C4-2B (cell line): ENCODE data around the gene C21orf58.

Experiments used
- H3K27ac ChIP-seq: fragments of 450-650 bp; 2 replicates; pipeline ENCODE4 v1.5.1; 2017
- ZFX ChIP-seq: fragments of 450-650 bp; IDR thresholded peaks from 2 replicates; pipeline ENCODE4 v1.6.1; 2017
- TF ChIP-seq, protein P1 (sequence below): fragments of 450-650 bp; conservative IDR thresholded peaks from 2 replicates; pipeline ENCODE4 v1.5.1; 2017; ENCODE audit warnings: mild to moderate bottlenecking

The C21orf58 gene

DNA sequence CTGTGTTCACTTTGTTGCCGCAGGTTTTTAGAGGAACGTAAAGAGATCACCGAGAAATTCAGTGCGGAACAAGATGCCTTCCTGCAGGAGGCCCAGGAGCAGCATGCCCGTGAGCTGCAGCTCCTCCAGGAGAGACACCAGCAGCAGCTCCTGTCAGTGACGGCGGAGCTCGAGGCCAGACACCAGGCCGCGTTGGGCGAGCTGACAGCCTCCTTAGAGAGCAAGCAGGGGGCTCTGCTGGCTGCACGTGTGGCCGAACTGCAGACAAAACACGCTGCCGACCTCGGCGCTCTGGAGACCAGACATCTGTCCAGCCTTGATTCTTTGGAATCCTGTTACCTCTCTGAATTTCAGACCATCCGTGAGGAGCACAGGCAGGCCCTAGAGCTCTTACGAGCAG lies 42.9 kb upstream of the C21orf58 start:
- no peak overlapping the region for H3K27ac ChIP-seq
- TF ChIP-seq ZFX: no peak
- TF ChIP-seq, protein P1, sequence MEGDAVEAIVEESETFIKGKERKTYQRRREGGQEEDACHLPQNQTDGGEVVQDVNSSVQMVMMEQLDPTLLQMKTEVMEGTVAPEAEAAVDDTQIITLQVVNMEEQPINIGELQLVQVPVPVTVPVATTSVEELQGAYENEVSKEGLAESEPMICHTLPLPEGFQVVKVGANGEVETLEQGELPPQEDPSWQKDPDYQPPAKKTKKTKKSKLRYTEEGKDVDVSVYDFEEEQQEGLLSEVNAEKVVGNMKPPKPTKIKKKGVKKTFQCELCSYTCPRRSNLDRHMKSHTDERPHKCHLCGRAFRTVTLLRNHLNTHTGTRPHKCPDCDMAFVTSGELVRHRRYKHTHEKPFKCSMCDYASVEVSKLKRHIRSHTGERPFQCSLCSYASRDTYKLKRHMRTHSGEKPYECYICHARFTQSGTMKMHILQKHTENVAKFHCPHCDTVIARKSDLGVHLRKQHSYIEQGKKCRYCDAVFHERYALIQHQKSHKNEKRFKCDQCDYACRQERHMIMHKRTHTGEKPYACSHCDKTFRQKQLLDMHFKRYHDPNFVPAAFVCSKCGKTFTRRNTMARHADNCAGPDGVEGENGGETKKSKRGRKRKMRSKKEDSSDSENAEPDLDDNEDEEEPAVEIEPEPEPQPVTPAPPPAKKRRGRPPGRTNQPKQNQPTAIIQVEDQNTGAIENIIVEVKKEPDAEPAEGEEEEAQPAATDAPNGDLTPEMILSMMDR: no peak

DNA sequence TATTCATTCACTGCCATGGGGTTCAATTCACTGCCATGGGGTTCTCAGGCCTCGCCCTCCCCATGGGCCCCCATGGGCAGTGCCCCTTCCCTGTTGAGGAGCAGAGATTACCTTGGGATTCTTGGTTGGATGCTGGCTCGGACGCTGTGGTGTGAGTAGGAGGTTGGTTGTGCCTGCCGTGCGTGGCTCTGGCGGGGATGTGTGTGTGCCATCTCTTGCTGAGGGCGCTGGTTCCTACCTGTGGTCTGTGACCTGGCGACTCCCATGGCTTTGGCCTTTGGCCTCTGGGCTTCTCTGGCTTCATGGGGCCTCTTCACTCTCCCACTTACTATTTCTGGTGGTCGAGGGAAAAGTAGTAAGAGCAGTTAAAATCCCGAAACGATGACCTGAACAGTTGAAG lies 42.4 kb upstream of the C21orf58 start:
- no peak overlapping the region for H3K27ac ChIP-seq
- TF ChIP-seq ZFX: no peak
- TF ChIP-seq, protein P1: no peak

DNA sequence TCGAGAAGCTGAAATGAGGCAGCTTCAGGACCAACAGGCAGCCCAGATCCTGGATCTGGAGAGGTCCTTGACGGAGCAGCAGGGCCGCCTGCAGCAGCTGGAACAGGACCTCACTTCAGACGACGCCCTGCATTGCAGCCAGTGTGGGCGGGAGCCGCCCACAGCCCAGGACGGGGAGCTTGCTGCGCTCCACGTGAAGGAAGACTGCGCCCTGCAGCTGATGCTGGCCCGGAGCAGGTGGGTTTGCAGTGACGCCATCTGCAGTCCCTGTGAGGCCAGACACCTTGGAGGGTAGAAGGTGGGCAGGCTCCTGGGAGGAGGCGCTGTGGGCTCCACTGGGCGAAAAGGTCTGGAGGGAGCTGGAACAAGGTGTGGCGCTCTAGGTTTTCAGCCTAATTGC lies 40.0 kb upstream of the C21orf58 start:
- H3K27ac ChIP-seq: no peak overlapping the region
- TF ChIP-seq, protein P1: no peak
- no peak for TF ChIP-seq ZFX

DNA sequence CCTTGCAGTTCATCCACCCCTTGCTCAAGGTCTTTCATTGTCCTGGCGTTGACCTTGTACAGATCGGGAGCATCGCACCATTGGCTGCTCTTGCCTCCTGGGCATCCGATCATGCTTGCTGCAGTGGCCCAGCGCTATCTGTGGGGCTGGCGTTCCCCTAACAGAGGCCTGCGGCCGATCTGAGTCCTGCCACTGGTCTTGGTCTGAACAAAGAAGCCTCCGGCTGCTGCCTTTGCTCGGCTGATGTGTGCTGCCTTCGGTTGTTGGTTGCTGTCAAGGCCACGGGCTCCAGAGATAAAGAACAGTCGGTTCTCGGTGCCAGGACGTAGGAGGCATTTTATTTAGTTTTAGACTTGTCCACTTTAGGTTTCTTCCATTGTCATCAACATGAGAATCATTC lies 39.3 kb upstream of the C21orf58 start:
- no peak overlapping the region for H3K27ac ChIP-seq
- TF ChIP-seq ZFX: no peak
- TF ChIP-seq, protein P1: no peak

DNA sequence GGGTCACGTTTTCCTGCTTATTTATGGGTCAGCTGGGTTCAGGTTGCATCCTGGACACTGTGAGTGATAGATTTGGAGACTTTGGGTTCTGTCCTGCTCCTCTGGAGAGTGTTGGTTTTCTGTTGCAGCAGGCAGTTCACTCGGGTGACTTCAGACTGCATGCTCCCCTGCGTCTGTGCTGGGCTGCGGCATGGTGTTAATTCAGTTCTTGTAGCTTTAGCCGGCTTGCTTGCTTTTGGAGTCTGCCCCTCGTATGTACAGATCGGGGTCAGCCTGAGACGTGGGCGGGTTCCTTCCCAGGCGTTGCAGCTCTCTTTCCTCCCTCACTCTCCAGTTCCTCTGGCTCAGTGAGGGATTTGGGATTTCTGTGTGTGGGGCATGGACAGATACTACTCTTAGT lies 38.3 kb upstream of the C21orf58 start:
- no peak overlapping the region for H3K27ac ChIP-seq
- TF ChIP-seq, protein P1: no peak
- TF ChIP-seq ZFX: no peak

DNA sequence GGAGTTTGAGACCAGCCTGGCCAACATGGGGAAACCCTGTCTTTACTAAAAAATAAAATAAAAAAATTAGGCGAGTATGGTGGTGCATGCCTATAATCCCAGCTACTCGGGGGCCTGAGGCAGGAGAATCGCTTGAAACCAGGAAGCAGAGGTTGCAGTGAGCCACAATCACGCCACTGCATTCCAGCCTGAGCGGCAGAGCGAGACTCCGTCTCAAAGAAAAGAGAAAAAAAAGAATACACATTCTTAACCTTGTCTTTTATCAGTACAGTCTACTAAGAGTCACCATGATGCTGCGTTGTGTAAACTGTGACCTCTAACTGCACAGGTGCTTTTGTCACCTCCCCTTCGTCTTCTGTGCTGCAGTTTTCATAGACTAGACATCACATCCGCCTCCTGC lies 37.5 kb upstream of the C21orf58 start:
- no peak overlapping the region for H3K27ac ChIP-seq
- no peak for TF ChIP-seq ZFX
- TF ChIP-seq, protein P1: no peak

DNA sequence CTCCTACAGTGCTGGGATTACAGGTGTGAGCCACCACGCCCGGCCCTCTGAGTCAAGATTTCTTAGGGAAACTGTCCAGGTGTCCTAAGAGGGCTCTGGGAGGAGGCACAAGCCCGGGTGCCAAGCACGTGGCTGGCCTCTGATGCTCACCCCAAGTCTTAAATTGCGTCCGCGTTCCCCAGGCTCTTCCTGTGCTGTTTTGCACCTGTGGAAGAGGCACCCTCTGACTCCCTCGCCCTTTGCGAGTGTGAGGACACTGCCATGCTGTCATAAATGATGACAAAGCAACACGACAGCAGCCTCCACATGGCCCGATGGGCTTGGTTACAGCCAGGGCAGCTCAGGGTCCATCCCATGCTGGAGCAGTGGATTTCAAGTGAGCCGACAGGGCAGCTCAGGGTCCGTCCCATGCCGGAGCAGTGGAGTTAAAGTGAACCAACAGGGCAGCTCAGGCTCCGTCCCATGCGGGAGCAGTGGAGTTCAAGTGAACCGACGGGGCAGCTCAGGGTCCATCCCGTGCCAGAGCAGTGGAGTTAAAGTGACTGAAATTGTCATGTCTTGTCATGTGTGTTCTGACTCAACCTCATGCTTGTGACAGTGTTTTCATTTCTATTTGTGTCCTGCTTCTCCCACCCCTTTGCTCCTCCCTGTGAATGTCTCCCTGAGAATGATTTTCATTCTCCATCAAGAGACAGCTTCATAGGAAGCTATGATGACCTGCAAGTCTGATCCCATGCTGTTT lies 34.2 kb upstream of the C21orf58 start:
- no peak overlapping the region for H3K27ac ChIP-seq

More for the DNA sequence above, 34.2 kb upstream of the C21orf58 start:
- TF ChIP-seq ZFX: no peak
- TF ChIP-seq, protein P1: no peak
